ENCODE data around the gene METTL26.

The METTL26 gene

GRCh38 chr16:674968-675883, 39.1 kb upstream of the METTL26 start, which contains the start of gene RHBDL1:
RHBDL1 (plus strand) TSS chr16:675671; CDS start chr16:675791, 120 bp downstream.
- no peak for DNase-seq

GRCh38 chr16:674214-674881, 38.2 kb upstream of the METTL26 start:
- DNase-seq: no peak

- no peak for DNase-seq
Measured at GRCh38 chr16:673399-673991, 37.4 kb upstream of the METTL26 start.

- DNase-seq: no peak
Measured at GRCh38 chr16:672851-673250, 36.7 kb upstream of the METTL26 start.

- DNase-seq: no peak
Measured at GRCh38 chr16:672371-672770, 36.3 kb upstream of the METTL26 start.

- DNase-seq: no peak
Measured at GRCh38 chr16:671353-672131, 35.4 kb upstream of the METTL26 start.

GRCh38 chr16:670485-671352, 34.6 kb upstream of the METTL26 start:
- no peak for DNase-seq

- no peak for DNase-seq
Measured at GRCh38 chr16:669666-670065, 33.6 kb upstream of the METTL26 start.

GRCh38 chr16:668519-669171, 32.5 kb upstream of the METTL26 start:
- no peak for DNase-seq

- peak; percentile 92 for DNase-seq
Measured at GRCh38 chr16:667780-668518, 31.8 kb upstream of the METTL26 start, which contains the start of gene RHOT2. RHOT2 (plus strand) TSS chr16:668132; CDS start chr16:668200, 68 bp downstream.

- DNase-seq: no peak
Measured at GRCh38 chr16:667113-667779, 31.1 kb upstream of the METTL26 start.

GRCh38 chr16:666572-666971, 30.5 kb upstream of the METTL26 start:
- no peak for DNase-seq

- no peak for DNase-seq
Measured at GRCh38 chr16:662597-662996, 26.5 kb upstream of the METTL26 start.

GRCh38 chr16:662095-662494, 26.0 kb upstream of the METTL26 start:
- no peak for DNase-seq

- DNase-seq: no peak
Measured at GRCh38 chr16:661184-661821, 25.2 kb upstream of the METTL26 start.

GRCh38 chr16:660459-661183, 24.5 kb upstream of the METTL26 start:
- DNase-seq: peak; percentile 71

GRCh38 chr16:660132-660458, 24.0 kb upstream of the METTL26 start:
- DNase-seq: no peak

- no peak for DNase-seq
Measured at GRCh38 chr16:659618-660017, 23.5 kb upstream of the METTL26 start.

Measured in stimulated activated CD4-positive, alpha-beta T cell treated with anti-CD3 and anti-CD28 coated beads, Interleukin-1b, Interleukin-23, amount 100 ng/mL, for 48 hours (primary cell).